ENCODE measurements around the gene AZIN2.
A peak's percentile ranks its signal among the peaks of the same experiment; 100 is the strongest.

The AZIN2 gene

GRCh38 chr1:33157131-33157530 lies 76.2 kb downstream of the AZIN2 start:
- POLR2A ChIA-PET = no interaction called here
- TF ChIP-seq SUZ12 (IDR thresholded peaks at IDR 0.05) (no peak), ELF4 (IDR thresholded peaks at IDR 0.05) (no peak), FOXA1 (IDR thresholded peaks at IDR 0.05) (no peak), ARNT (IDR thresholded peaks at IDR 0.05) (no peak), FOXM1 (IDR thresholded peaks at IDR 0.05; ENCODE audit: borderline replicate concordance) (no peak), TARDBP (IDR thresholded peaks at IDR 0.05) (no peak)
- CTCF ChIA-PET = no interaction called here
- DNase-seq (ENCODE audit: extremely low spot score) = no peak

- CTCF ChIA-PET = no interaction called here
- POLR2A ChIA-PET = no interaction called here
- DNase-seq (ENCODE audit: extremely low spot score) = no peak
- no peak for TF ChIP-seq CTBP1 (IDR thresholded peaks at IDR 0.05; ENCODE audit: borderline replicate concordance)
- no peak for TF ChIP-seq L3MBTL2 (conservative IDR thresholded peaks at IDR 0.05)
- no peak for TF ChIP-seq SP1 (IDR thresholded peaks at IDR 0.05)
- no peak for TF ChIP-seq ELF4 (IDR thresholded peaks at IDR 0.05)
- TF ChIP-seq LEF1 (IDR thresholded peaks at IDR 0.05; ENCODE audit: borderline replicate concordance) = no peak
- no peak for TF ChIP-seq SUZ12 (IDR thresholded peaks at IDR 0.05)
- no peak for TF ChIP-seq FOXM1 (IDR thresholded peaks at IDR 0.05; ENCODE audit: borderline replicate concordance)
- no peak for TF ChIP-seq BHLHE40 (IDR thresholded peaks at IDR 0.05; ENCODE audit: borderline replicate concordance)
- TF ChIP-seq NFRKB (IDR thresholded peaks at IDR 0.05) = no peak
- TF ChIP-seq FOXK2 (IDR thresholded peaks at IDR 0.05) = no peak
- no peak for TF ChIP-seq ARNT (IDR thresholded peaks at IDR 0.05)
- TF ChIP-seq HDGF (IDR thresholded peaks at IDR 0.05; ENCODE audit: borderline replicate concordance) = no peak
- no peak for TF ChIP-seq ZNF384 (IDR thresholded peaks at IDR 0.05)
- no peak for TF ChIP-seq TARDBP (IDR thresholded peaks at IDR 0.05)
- no peak for TF ChIP-seq FOXA1 (IDR thresholded peaks at IDR 0.05)
- TF ChIP-seq PKNOX1 (IDR thresholded peaks at IDR 0.05) = no peak
Measured at GRCh38 chr1:33158366-33158765, 77.4 kb downstream of the AZIN2 start.

- POLR2A ChIA-PET = no interaction called here
- TF ChIP-seq CTBP1 (IDR thresholded peaks at IDR 0.05; ENCODE audit: borderline replicate concordance) (no peak), FOXK2 (IDR thresholded peaks at IDR 0.05) (no peak), TARDBP (IDR thresholded peaks at IDR 0.05) (no peak), SP1 (IDR thresholded peaks at IDR 0.05) (no peak), HDGF (IDR thresholded peaks at IDR 0.05; ENCODE audit: borderline replicate concordance) (no peak), BHLHE40 (IDR thresholded peaks at IDR 0.05; ENCODE audit: borderline replicate concordance) (no peak), ZNF384 (IDR thresholded peaks at IDR 0.05) (no peak), LEF1 (IDR thresholded peaks at IDR 0.05; ENCODE audit: borderline replicate concordance) (no peak), SUZ12 (IDR thresholded peaks at IDR 0.05) (no peak), ELF4 (IDR thresholded peaks at IDR 0.05) (no peak), FOXA1 (IDR thresholded peaks at IDR 0.05) (no peak), L3MBTL2 (conservative IDR thresholded peaks at IDR 0.05) (no peak), PKNOX1 (IDR thresholded peaks at IDR 0.05) (no peak), FOXM1 (IDR thresholded peaks at IDR 0.05; ENCODE audit: borderline replicate concordance) (no peak)
- CTCF ChIA-PET = no interaction called here
- DNase-seq (ENCODE audit: extremely low spot score) = no peak
Measured at GRCh38 chr1:33159577-33159976, 78.6 kb downstream of the AZIN2 start.

- TF ChIP-seq L3MBTL2 (conservative IDR thresholded peaks at IDR 0.05) = no peak
- TF ChIP-seq HDGF (IDR thresholded peaks at IDR 0.05; ENCODE audit: borderline replicate concordance) = peak; percentile 73; the same call in 1 of the 2 replicates
- DNase-seq (ENCODE audit: extremely low spot score) = peak; percentile 79
- ChIA-PET POLR2A (no interaction called here), CTCF (interaction anchor here (1.7 kb wide), 1 partner anchor 13 kb away, joined by 4 read pairs; no protein-coding TSS in a partner anchor)
Measured at GRCh38 chr1:33161061-33161681, 80.2 kb downstream of the AZIN2 start.

GRCh38 chr1:33162141-33162540 lies 81.2 kb downstream of the AZIN2 start:
- ChIA-PET CTCF (interaction anchor here (0.7 to 1.7 kb wide), 2 partner anchors 14 to 24 kb away, joined by 4 read pairs; no protein-coding TSS in a partner anchor), POLR2A (no interaction called here)
- DNase-seq (ENCODE audit: extremely low spot score) = no peak
- no peak for TF ChIP-seq TARDBP (IDR thresholded peaks at IDR 0.05)
- no peak for TF ChIP-seq ELF4 (IDR thresholded peaks at IDR 0.05)
- no peak for TF ChIP-seq L3MBTL2 (conservative IDR thresholded peaks at IDR 0.05)
- no peak for TF ChIP-seq CTBP1 (IDR thresholded peaks at IDR 0.05; ENCODE audit: borderline replicate concordance)
- no peak for TF ChIP-seq BHLHE40 (IDR thresholded peaks at IDR 0.05; ENCODE audit: borderline replicate concordance)
- no peak for TF ChIP-seq LEF1 (IDR thresholded peaks at IDR 0.05; ENCODE audit: borderline replicate concordance)
- no peak for TF ChIP-seq HDGF (IDR thresholded peaks at IDR 0.05; ENCODE audit: borderline replicate concordance)
- no peak for TF ChIP-seq SUZ12 (IDR thresholded peaks at IDR 0.05)
- TF ChIP-seq ZNF384 (IDR thresholded peaks at IDR 0.05) = no peak
- TF ChIP-seq FOXM1 (IDR thresholded peaks at IDR 0.05; ENCODE audit: borderline replicate concordance) = no peak
- no peak for TF ChIP-seq SP1 (IDR thresholded peaks at IDR 0.05)
- TF ChIP-seq FOXA1 (IDR thresholded peaks at IDR 0.05) = no peak
- TF ChIP-seq PKNOX1 (IDR thresholded peaks at IDR 0.05) = no peak
- no peak for TF ChIP-seq FOXK2 (IDR thresholded peaks at IDR 0.05)
- no peak for TF ChIP-seq NFRKB (IDR thresholded peaks at IDR 0.05)
